GF-D8 (cell line): ENCODE measurements around the gene OR4K2.
"Not testable (repeated sequence)": the region's sequence is repeated elsewhere in the genome, so short reads cannot be mapped to it uniquely, and the experiment has no call there.

Source experiments
- DNase-seq: peaks from one replicate; lab custom pipeline; 2025; lab: John Stamatoyannopoulos, UW

The OR4K2 gene

GRCh38 chr14:19874842-19875241 lies at the start of gene OR4K2:
OR4K2 (plus strand) TSS chr14:19875142; CDS start chr14:19876268, 1,126 bp downstream.
- DNase-seq = no peak

- not testable (repeated sequence) for DNase-seq
Observed at GRCh38 chr14:19827626-19828244, 47.2 kb upstream of the OR4K2 start.

- DNase-seq = no peak
Observed at GRCh38 chr14:19828314-19828713, 46.6 kb upstream of the OR4K2 start.

- DNase-seq = not testable (repeated sequence)
Observed at GRCh38 chr14:19834203-19834848, 40.6 kb upstream of the OR4K2 start.

GRCh38 chr14:19838433-19838832 lies 36.5 kb upstream of the OR4K2 start:
- no peak for DNase-seq

GRCh38 chr14:19851365-19851764 lies 23.6 kb upstream of the OR4K2 start:
- no peak for DNase-seq

GRCh38 chr14:19866061-19866669 lies 8.8 kb upstream of the OR4K2 start:
- DNase-seq = not testable (repeated sequence)

- DNase-seq = no peak
Observed at GRCh38 chr14:19873178-19873577, 1.8 kb upstream of the OR4K2 start.

GRCh38 chr14:19878029-19878642 lies 3.2 kb downstream of the OR4K2 start:
- no peak for DNase-seq

- DNase-seq = no peak
Observed at GRCh38 chr14:19895282-19895681, 20.3 kb downstream of the OR4K2 start.

- DNase-seq = no peak
Observed at GRCh38 chr14:19900999-19901398, 26.1 kb downstream of the OR4K2 start.

- DNase-seq = no peak
Observed at GRCh38 chr14:19902409-19902808, 27.5 kb downstream of the OR4K2 start.

GRCh38 chr14:19906665-19907064 lies 31.7 kb downstream of the OR4K2 start:
- DNase-seq = no peak

- DNase-seq = no peak
Observed at GRCh38 chr14:19911114-19911513, 36.2 kb downstream of the OR4K2 start.

- DNase-seq = no peak
Observed at GRCh38 chr14:19917243-19917642, 42.3 kb downstream of the OR4K2 start.

- no peak for DNase-seq
Observed at GRCh38 chr14:19917955-19918518, 43.1 kb downstream of the OR4K2 start.

GRCh38 chr14:19918553-19919264 lies 43.8 kb downstream of the OR4K2 start:
- no peak for DNase-seq

GRCh38 chr14:19920021-19920657 lies 45.2 kb downstream of the OR4K2 start, which contains the start of gene OR4K5:
OR4K5 (plus strand) TSS chr14:19920607; CDS start chr14:19920607, 0 bp downstream.
- no peak for DNase-seq

- no peak for DNase-seq
Observed at GRCh38 chr14:19930617-19931016, 55.7 kb downstream of the OR4K2 start, which contains the start of gene OR4K1. OR4K1 (plus strand) TSS chr14:19930917; CDS start chr14:19935667, 4,750 bp downstream.
